Breast epithelium (tissue), 3 donors: ENCODE measurements around the gene BIRC7.

Experiments
- POLR2A ChIP-seq: fragments of 450-650 bp; IDR thresholded peaks from one replicate; pipeline ENCODE4 v1.6.1; 2016; ENCODE audit warnings: antibody characterized with exemption, mild to moderate bottlenecking, moderate library complexity
- POLR2AphosphoS5 ChIP-seq, 3 donors: sonication (generic); formaldehyde crosslinking; IDR thresholded peaks; one replicate each; pipeline ENCODE4 v1.6.1; 2017; ENCODE audit warnings: antibody characterized with exemption in 3 of 3
- TF ChIP-seq, protein P1 (sequence below), 3 donors: fragments of 450-650 bp; IDR thresholded peaks; one replicate each; pipeline ENCODE4 v1.5.1; 2016 to 2017; ENCODE audit warnings: antibody characterized with exemption in 3 of 3, mild to moderate bottlenecking in 3 of 3, moderate library complexity in 3 of 3

DNA sequence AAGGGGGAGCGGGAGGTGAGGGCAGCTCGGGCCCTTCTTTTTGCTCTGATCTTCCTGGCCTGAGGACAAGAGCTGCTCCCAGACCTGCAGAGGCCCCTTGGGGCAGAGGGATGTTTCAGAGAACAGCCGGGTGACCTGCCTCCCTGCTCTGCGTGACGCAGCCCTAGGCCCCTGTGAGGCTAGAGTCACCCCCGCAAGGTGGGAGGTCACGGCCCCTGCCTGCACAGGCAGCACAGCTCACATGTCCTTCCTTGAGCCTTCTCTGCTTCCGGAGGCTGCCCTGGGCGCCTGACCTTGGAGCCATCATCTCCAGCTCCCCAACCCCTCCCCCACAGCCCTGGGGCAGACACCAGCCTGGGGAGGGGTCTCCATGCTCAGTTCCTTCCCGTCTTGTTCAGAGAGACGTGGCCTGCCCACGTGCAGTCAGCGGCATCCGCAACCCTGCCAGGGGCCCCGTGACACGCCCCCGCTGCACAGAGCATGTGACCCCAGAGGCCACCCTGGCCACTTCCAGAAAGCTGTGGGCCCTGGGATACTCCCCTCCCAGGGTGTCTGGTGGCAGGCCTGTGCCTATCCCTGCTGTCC, at the start of gene BIRC7:
- TF ChIP-seq, protein P1, sequence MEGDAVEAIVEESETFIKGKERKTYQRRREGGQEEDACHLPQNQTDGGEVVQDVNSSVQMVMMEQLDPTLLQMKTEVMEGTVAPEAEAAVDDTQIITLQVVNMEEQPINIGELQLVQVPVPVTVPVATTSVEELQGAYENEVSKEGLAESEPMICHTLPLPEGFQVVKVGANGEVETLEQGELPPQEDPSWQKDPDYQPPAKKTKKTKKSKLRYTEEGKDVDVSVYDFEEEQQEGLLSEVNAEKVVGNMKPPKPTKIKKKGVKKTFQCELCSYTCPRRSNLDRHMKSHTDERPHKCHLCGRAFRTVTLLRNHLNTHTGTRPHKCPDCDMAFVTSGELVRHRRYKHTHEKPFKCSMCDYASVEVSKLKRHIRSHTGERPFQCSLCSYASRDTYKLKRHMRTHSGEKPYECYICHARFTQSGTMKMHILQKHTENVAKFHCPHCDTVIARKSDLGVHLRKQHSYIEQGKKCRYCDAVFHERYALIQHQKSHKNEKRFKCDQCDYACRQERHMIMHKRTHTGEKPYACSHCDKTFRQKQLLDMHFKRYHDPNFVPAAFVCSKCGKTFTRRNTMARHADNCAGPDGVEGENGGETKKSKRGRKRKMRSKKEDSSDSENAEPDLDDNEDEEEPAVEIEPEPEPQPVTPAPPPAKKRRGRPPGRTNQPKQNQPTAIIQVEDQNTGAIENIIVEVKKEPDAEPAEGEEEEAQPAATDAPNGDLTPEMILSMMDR (IDR thresholded peaks at IDR 0.05): no peak
- no peak for TF ChIP-seq POLR2A
- TF ChIP-seq POLR2AphosphoS5 (IDR thresholded peaks at IDR 0.05): no peak
